Right atrium auricular region (tissue), 2 donors: ENCODE measurements around the gene PKP3. TPM values are rescaled to one million over a fixed set of nuclear protein-coding genes. Genes with fewer than 3 reads are reported as not detected.
"Not testable (repeated sequence)": the region's sequence is repeated elsewhere in the genome, so short reads cannot be mapped to it uniquely, and the experiment has no call there.

Experiments
- DNase-seq: peaks from one replicate; pipeline ENCODE4 v3.0.0-alpha.2; 2019; ENCODE audit warnings: low spot score
- H3K27ac ChIP-seq, 2 donors: fragments of 200-600 bp; sonication (generic); 1 replicate in 1 of 2; 2 replicates in 1 of 2; pipeline ENCODE4 v1.5.1; 2016 to 2019
- H3K27me3 ChIP-seq, 2 donors: fragments of 200-600 bp; sonication (generic); one replicate each; pipeline versions ENCODE4 v1.5.1 to v1.6.0; 2017 to 2019
- H3K36me3 ChIP-seq: fragments of 200-600 bp; sonication (generic); one replicate; pipeline ENCODE4 v1.5.1; 2016
- H3K4me1 ChIP-seq, 2 donors: fragments of 200-600 bp; sonication (generic); one replicate each; pipeline versions ENCODE4 v1.5.1 to v1.6.0; 2017 to 2019
- H3K4me3 ChIP-seq, 2 donors: fragments of 200-600 bp; sonication (generic); 1 replicate in 1 of 2; 2 replicates in 1 of 2; pipeline ENCODE4 v1.5.1; 2017 to 2019; ENCODE audit warnings: mild to moderate bottlenecking in 1 of 2, moderate library complexity in 1 of 2
- H3K9me3 ChIP-seq, 2 donors: fragments of 200-600 bp; sonication (generic); one replicate each; pipeline ENCODE4 v1.5.1; 2019
- CTCF ChIP-seq, 2 donors: fragments of 200-600 bp; sonication (generic); IDR thresholded peaks; one replicate each; pipeline ENCODE4 v1.5.1; 2019; ENCODE audit warnings: antibody characterized with exemption in 2 of 2
- total RNA-seq, 2 donors: library from RNA; depleted of rRNA; stranded (reverse); fragments of >200 nt; gene quantifications; one replicate each; pipeline ENCODE4 v1.1.0, GENCODE V29; 2016

The PKP3 gene
- total RNA-seq, 2 donors from 2014 or later: 0.43 to 1.0 TPM

DNA sequence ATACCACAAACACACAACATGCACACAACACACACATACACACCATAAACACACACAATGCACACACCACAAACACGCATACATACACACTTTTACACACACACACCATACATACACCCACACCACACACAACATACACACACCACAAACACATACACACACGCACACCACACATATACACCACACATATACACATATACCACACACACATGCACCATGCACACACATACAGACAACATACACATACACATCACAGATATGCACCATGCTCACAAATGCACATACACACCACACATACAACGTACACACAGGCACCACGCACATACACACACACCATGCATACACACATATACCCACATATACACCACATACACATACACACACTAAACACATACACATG, 36.4 kb upstream of the PKP3 start:
- Histone ChIP-seq H3K36me3 (no peaks in the 10 kb centered on the region), H3K4me1 (peaks cover 0 to 28% of the 10 kb centered on the region in 2 donors), H3K27ac (no peak overlapping the region), H3K9me3 (no peaks in the 10 kb centered on the region), H3K4me3 (no peak overlapping the region), H3K27me3 (no peaks in the 10 kb centered on the region)
- no peak for DNase-seq
- TF ChIP-seq CTCF (IDR thresholded peaks at IDR 0.05): no peak

GRCh38 chr11:358129-358800, 35.7 kb upstream of the PKP3 start:
- no peak for DNase-seq
- no peaks in the 10 kb centered on the region for H3K9me3 ChIP-seq

GRCh38 chr11:359181-359714, 34.8 kb upstream of the PKP3 start:
- Histone ChIP-seq H3K9me3 (no peaks in the 10 kb centered on the region), H3K36me3 (no peaks in the 10 kb centered on the region), H3K27me3 (no peaks in the 10 kb centered on the region), H3K4me1 (peaks cover 0 to 11% of the 10 kb centered on the region in 2 donors), H3K27ac (no peak overlapping the region), H3K4me3 (no peak overlapping the region)
- DNase-seq: no peak
- TF ChIP-seq CTCF (IDR thresholded peaks at IDR 0.05): no peak

More at GRCh38 chr11:358129-358800, 35.7 kb upstream of the PKP3 start:
- no peak for TF ChIP-seq CTCF (IDR thresholded peaks at IDR 0.05)
- Histone ChIP-seq H3K27ac (no peak overlapping the region), H3K4me1 (peaks cover 0 to 21% of the 10 kb centered on the region in 2 donors), H3K4me3 (no peak overlapping the region), H3K36me3 (no peaks in the 10 kb centered on the region), H3K27me3 (no peaks in the 10 kb centered on the region)

DNA sequence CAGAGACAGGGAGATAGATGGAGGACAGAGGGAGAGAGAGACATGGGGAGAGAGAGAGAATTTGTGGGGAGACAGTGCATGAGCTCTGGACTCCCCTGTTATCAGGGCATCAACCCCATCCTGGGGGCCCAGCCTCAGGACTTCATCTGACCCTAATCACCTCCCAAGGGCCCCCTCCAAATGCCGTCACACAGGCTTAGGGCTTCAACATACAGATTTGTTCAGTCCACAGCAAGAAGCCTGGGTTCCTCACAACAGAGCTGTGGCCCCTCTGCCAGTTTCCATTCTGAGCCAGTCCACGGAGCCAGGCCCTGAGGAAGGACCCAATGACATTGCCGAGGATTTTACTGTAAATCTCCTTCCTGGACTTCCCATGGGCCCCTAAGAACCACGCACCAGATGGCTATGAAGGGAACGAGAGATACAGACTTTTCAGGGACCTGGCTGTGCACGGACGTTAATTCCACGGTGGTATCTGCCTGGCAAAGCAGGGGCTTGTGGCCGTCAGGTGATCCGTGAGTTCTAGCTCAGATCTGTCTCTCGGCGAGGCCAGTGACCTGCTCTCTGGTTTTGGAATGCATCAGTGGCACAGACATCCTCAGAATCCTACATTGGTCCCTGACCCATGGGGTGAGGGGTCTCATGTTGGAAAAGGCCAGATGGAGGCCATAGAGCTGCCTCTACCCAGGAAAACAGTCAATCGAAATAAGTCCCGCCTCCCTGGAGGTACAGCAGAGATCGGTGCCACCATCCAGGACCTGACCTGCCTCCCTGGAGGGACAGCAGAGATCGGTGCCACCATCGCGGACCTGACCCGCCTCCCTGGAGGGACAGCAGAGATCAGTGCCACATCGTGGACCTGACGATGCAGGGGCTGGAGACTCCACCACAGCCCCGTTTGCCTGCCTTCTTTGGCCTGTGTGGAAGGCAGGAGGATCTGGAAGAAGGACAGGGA, 33.4 kb upstream of the PKP3 start:
- Histone ChIP-seq H3K36me3 (no peaks in the 10 kb centered on the region), H3K27me3 (no peaks in the 10 kb centered on the region), H3K9me3 (no peaks in the 10 kb centered on the region), H3K4me3 (no peak overlapping the region), H3K27ac (no peak overlapping the region), H3K4me1 (peaks cover 0 to 4% of the 10 kb centered on the region in 2 donors)
- DNase-seq: no peak
- TF ChIP-seq CTCF (IDR thresholded peaks at IDR 0.05): no peak

GRCh38 chr11:362642-363442, 31.2 kb upstream of the PKP3 start:
- no peak for DNase-seq
- H3K27me3 ChIP-seq: peaks cover 0 to 7% of the 10 kb centered on the region in 2 donors
- H3K9me3 ChIP-seq: no peaks in the 10 kb centered on the region
- H3K36me3 ChIP-seq: no peaks in the 10 kb centered on the region
- no peak overlapping the region for H3K27ac ChIP-seq
- no peak overlapping the region for H3K4me3 ChIP-seq
- no peaks in the 10 kb centered on the region for H3K4me1 ChIP-seq
- TF ChIP-seq CTCF (IDR thresholded peaks at IDR 0.05): no peak

DNA sequence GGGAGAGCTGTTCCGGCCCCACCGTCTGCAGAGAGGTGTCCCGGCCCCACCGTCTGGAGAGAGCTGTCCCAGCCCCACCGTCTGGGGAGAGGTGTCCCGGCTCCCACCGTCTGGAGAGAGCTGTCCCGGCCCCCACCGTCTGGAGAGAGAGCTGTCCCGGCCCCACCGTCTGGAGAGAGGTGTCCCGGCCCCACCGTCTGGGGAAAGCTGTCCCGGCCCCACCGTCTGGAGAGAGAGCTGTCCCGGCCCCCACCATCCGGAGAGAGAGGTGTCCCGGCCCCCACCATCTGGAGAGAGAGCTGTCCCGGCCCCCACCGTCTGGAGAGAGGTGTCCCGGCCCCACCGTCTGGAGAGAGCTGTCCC, 30.6 kb upstream of the PKP3 start:
- not testable (repeated sequence) for H3K4me1 ChIP-seq, H3K9me3 ChIP-seq, DNase-seq, H3K36me3 ChIP-seq, H3K27ac ChIP-seq, H3K4me3 ChIP-seq, H3K27me3 ChIP-seq
